Activated CD4-positive, alpha-beta T cell treated with anti-CD3 and anti-CD28 coated beads, Interleukin-2, amount 10 ng/mL, durations not matched to agents 7 days and 5 days (primary cell): ENCODE measurements around the gene C22orf42. TPM values are rescaled to one million over a fixed set of nuclear protein-coding genes. Genes with fewer than 3 reads are reported as not detected.
"Not testable (repeated sequence)": the region's sequence is repeated elsewhere in the genome, so short reads cannot be mapped to it uniquely, and the experiment has no call there.

Experiments used
- CTCF ChIA-PET: fragments of 350-600 bp; sonication (Branson Sonifier 250); formaldehyde crosslinking; loops from one replicate; lab custom pipeline; 2021; ENCODE audit warnings: antibody characterized with exemption; lab: Charles Lee
- POLR2A ChIA-PET: fragments of 350-600 bp; sonication (Branson Sonifier 250); formaldehyde crosslinking; loops from one replicate; lab custom pipeline; 2021; ENCODE audit warnings: antibody characterized with exemption; lab: Charles Lee
- DNase-seq: peaks from one replicate; pipeline ENCODE4 v3.0.0-alpha.2; 2020
- H3K27ac Mint-ChIP-seq: one replicate; pipeline ENCODE4 v1.8.0; 2021; ENCODE audit warnings: mild to moderate bottlenecking, moderate library complexity, mixed read lengths
- H3K27me3 Mint-ChIP-seq: one replicate; pipeline ENCODE4 v1.8.0; 2021; ENCODE audit warnings: mixed read lengths
- H3K36me3 Mint-ChIP-seq: one replicate; pipeline ENCODE4 v1.8.0; 2021; ENCODE audit warnings: low read depth, mixed read lengths
- H3K4me1 Mint-ChIP-seq: one replicate; pipeline ENCODE4 v1.8.0; 2021; ENCODE audit warnings: mixed read lengths
- H3K4me3 Mint-ChIP-seq: one replicate; pipeline ENCODE4 v1.8.0; 2021; ENCODE audit warnings: mild to moderate bottlenecking, moderate library complexity, mixed read lengths
- H3K9me3 Mint-ChIP-seq: one replicate; pipeline ENCODE4 v1.8.0; 2021; ENCODE audit warnings: mixed read lengths
- total RNA-seq, 2 experiments: library from RNA; stranded (reverse); gene quantifications; one replicate each; pipeline ENCODE4 v1.2.3, GENCODE V29; 2021

The C22orf42 gene
- total RNA-seq, 2 experiments from 2014 or later, result not detected

DNA sequence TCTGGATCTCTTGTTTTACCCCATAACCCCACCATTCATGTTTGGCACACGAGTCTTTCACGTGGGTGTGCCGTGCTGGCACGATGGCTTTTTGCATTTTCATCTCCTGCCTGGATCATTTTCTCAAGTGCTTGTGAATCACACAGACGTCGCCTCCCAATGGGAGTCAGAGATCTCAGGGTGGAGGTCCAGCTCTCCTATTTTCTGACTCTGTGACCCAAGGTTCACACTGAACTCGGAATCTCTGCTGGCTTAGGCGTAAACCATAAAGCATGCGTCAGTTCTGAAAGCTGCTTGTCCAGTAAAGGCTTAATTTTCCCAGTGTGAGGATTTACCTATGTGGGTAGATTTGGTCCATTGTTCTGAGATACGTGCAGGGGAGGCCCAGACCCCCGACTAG lies 16.0 kb upstream of the C22orf42 start:
- ChIA-PET POLR2A (no interaction called here), CTCF (no interaction called here)
- no peaks in the 10 kb centered on the region for H3K9me3 Mint-ChIP-seq
- no peaks in the 10 kb centered on the region for H3K4me1 Mint-ChIP-seq
- H3K36me3 Mint-ChIP-seq, result no peaks in the 10 kb centered on the region
- no peak for DNase-seq
- H3K4me3 Mint-ChIP-seq, result no peak overlapping the region
- H3K27me3 Mint-ChIP-seq, result peaks cover 26% of the 10 kb centered on the region
- H3K27ac Mint-ChIP-seq, result no peak overlapping the region

DNA sequence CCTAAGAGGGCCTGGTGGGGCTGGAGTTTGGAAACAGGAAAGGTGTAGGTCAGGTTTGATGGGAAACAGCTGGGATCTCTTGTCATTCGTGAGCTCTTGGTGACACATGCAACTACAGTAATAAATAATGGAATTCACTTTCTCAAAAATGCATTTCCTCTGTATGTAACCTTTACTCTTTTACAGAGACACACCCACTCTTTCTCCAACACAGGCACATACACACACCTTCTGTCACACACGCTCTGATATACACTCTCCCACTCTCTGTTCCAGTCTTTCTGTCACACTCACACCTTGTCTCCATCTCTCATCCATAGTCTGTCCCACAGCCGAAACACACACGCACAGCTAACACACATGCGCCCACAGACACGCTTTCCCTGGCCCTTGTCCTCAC lies 6.6 kb upstream of the C22orf42 start:
- Mint-ChIP-seq H3K4me3 (no peak overlapping the region), H3K27me3 (peaks cover 21% of the 10 kb centered on the region), H3K9me3 (no peaks in the 10 kb centered on the region), H3K36me3 (no peaks in the 10 kb centered on the region), H3K27ac (no peak overlapping the region), H3K4me1 (peaks cover 7% of the 10 kb centered on the region)
- CTCF ChIA-PET, result interaction anchor here (0.6 kb wide), 1 partner anchor 311 kb away, joined by 3 read pairs; no protein-coding TSS in a partner anchor
- DNase-seq, result no peak
- POLR2A ChIA-PET, result no interaction called here

DNA sequence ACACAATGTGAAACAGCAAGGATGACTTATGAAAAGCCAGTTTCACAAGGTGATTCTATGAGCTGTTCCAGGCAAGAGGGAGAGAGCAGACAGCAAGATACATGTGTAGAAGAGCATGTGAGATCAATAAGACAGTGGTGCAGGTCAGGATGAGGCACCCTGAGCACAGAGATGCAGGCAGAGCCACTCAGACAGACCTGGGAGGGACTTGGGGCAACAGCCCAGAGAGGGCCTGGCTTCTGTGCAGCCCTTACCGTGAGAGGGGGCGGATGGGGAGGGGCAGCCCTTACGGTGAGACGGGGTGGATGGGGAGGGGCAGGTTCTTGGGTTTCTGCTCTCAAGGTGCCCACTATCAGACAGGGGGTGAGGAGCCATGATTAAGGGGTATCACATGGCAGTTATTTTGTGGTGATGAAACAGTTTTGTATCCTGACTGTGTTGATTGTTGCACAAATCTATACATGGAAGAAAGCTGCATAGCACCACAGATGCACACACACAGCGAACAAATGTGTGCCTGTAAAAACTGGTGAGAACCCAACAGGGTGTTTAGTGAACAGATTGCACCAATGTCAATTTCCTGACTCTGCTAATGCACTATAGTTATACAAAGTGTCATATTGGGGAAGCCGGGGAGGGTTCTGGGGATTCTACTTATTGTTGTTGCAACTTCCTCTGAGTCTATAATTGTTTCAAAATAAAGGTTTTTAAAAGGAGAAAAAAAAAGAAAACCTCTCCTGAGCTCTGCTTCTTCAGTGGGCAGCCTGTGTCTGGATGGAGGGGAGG lies 5.2 kb upstream of the C22orf42 start:
- Mint-ChIP-seq H3K9me3 (no peaks in the 10 kb centered on the region), H3K27me3 (peaks cover 21% of the 10 kb centered on the region), H3K4me1 (peaks cover 7% of the 10 kb centered on the region), H3K36me3 (no peaks in the 10 kb centered on the region), H3K4me3 (no peak overlapping the region), H3K27ac (no peak overlapping the region)
- no peak for DNase-seq
- POLR2A ChIA-PET, result no interaction called here
- CTCF ChIA-PET, result no interaction called here

DNA sequence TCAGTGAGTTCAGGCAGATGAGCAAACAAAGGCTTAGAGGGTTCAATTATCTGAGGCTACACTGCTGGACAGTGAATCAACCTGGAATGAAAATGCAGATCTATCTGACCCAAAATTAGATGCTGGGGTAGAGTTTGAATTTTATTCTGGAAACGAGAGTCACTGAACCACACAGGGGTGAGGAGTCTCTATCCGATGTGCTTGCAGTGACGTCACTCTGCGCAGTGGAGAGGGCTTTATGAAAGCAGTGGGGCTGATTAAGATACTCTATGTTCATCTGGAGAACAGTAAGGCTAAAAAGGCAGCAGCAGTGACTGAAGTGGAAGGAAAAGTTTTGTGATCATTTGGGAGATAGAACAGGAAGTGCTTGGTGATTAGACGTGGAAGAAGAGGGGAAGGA lies 1.3 kb upstream of the C22orf42 start:
- not testable (repeated sequence) for H3K36me3 Mint-ChIP-seq, H3K4me3 Mint-ChIP-seq

DNA sequence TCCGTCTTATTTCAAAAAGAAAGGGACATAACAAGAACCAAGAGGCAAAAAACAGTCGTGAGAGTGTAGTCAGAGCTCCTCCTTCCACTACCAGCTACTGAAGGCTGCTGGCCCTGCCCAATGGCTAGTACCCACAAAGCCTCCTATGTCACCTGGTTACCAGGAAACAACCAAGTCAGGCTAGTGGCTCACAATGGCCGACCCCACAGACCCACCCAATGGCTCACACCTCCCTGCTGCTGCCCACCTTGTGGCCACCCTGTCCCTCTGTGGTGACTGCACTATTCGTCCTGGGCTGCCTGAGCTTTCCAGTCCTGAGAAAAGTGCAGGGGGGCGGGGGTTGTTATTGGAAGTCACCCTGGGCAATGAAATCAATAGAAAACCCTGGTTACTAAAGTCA lies 1.5 kb downstream of the C22orf42 start:
- H3K36me3 Mint-ChIP-seq, POLR2A ChIA-PET, DNase-seq, H3K9me3 Mint-ChIP-seq, H3K27ac Mint-ChIP-seq, H3K4me3 Mint-ChIP-seq: not testable (repeated sequence)
- CTCF ChIA-PET, result interaction anchor here (0.8 kb wide), 1 partner anchor 16 kb away, joined by 3 read pairs; no protein-coding TSS in a partner anchor
- H3K27me3 Mint-ChIP-seq, result peaks cover 18% of the 10 kb centered on the region
- H3K4me1 Mint-ChIP-seq, result peaks cover 16% of the 10 kb centered on the region

More for the DNA sequence above, 1.3 kb upstream of the C22orf42 start:
- CTCF ChIA-PET, H3K4me1 Mint-ChIP-seq, H3K9me3 Mint-ChIP-seq, POLR2A ChIA-PET, H3K27ac Mint-ChIP-seq, DNase-seq: not testable (repeated sequence)
- peaks cover 24% of the 10 kb centered on the region for H3K27me3 Mint-ChIP-seq

DNA sequence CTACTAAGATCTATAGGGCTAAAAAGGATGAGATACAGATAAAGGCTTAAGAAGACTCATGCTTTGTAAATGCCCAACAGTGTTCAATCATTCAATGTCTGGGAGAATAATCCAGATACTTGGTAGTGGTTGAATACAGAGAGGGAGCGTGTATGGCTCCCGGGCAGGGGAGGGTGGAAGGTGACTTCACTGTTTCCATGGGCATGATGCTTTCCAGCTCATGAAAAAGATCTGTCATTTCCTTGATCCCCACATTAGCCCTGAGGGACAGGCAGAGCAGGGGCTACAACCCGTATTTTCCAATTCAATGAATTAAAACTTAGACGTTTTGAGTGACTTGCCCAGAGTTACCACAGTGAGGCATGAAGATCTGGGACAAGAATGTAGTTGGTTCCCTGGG lies 4.4 kb downstream of the C22orf42 start:
- H3K36me3 Mint-ChIP-seq, POLR2A ChIA-PET, H3K27ac Mint-ChIP-seq, CTCF ChIA-PET, H3K9me3 Mint-ChIP-seq, H3K4me3 Mint-ChIP-seq, DNase-seq: not testable (repeated sequence)
- H3K27me3 Mint-ChIP-seq, result peaks cover 13% of the 10 kb centered on the region
- peaks cover 27% of the 10 kb centered on the region for H3K4me1 Mint-ChIP-seq

DNA sequence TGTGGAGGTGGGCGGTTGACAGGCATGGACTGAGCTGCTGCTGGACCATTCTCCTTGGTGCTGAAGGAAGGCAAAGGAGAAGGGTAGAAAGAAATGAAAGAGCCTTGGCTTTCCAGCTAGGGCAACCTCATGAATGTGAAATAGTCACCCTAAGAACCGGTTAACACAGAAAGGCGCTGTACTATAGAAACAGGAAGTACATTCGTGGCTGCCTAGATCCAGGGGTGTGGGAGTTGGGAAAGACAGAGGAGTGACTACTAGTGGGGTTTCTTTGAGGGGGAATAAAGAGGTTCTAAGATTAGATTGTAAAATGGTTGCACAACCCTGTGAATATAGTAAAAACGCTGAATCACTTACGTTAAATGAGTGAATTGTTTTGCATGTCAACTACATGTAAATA lies 7.5 kb downstream of the C22orf42 start:
- DNase-seq, POLR2A ChIA-PET, H3K36me3 Mint-ChIP-seq, H3K4me3 Mint-ChIP-seq, H3K27ac Mint-ChIP-seq, H3K9me3 Mint-ChIP-seq, CTCF ChIA-PET: not testable (repeated sequence)
- Mint-ChIP-seq H3K27me3 (peaks cover 13% of the 10 kb centered on the region), H3K4me1 (peaks cover 27% of the 10 kb centered on the region)

DNA sequence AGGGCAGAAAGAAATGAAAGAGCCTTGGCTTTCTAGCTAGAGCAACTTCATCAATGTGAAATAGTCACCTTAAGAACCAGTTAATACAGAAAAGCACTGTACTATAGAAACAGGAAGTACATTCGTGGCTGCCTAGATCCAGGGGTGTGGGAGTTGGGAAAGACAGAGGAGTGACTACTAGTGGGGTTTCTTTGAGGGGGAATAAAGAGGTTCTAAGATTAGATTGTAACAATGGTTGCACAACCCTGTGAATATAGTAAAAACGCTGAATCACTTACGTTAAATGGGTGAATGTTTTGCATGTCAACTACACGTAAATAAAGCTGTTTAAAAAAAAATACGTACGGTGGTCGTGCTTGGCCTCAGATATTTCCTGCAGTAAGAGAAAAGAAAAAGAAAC lies 8.5 kb downstream of the C22orf42 start:
- Mint-ChIP-seq H3K4me1 (peaks cover 27% of the 10 kb centered on the region), H3K27me3 (peaks cover 10% of the 10 kb centered on the region)
- H3K4me3 Mint-ChIP-seq, CTCF ChIA-PET, H3K27ac Mint-ChIP-seq, H3K9me3 Mint-ChIP-seq, H3K36me3 Mint-ChIP-seq, POLR2A ChIA-PET, DNase-seq: not testable (repeated sequence)

DNA sequence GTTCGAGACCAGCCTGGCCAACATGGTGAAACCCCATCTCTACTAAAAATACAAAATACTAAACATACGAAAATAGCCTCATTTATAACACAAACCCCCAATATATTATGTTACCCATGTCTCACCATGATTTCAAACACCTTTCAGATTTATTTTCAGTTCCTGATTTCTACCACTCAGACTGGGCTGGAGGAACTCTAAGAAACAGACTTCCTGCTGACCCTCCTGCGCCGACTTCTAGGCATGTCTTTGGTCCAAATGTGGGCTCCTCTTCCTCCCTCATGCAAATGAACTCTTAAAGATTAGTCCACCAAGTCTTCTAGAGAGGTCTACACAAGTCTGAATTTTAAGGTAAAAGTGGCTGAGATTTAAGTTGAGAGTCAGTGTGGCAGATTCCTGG lies 10.7 kb downstream of the C22orf42 start:
- H3K36me3 Mint-ChIP-seq, H3K27me3 Mint-ChIP-seq, CTCF ChIA-PET, H3K4me3 Mint-ChIP-seq, POLR2A ChIA-PET, H3K27ac Mint-ChIP-seq, DNase-seq, H3K9me3 Mint-ChIP-seq: not testable (repeated sequence)
- H3K4me1 Mint-ChIP-seq, result peaks cover 41% of the 10 kb centered on the region

DNA sequence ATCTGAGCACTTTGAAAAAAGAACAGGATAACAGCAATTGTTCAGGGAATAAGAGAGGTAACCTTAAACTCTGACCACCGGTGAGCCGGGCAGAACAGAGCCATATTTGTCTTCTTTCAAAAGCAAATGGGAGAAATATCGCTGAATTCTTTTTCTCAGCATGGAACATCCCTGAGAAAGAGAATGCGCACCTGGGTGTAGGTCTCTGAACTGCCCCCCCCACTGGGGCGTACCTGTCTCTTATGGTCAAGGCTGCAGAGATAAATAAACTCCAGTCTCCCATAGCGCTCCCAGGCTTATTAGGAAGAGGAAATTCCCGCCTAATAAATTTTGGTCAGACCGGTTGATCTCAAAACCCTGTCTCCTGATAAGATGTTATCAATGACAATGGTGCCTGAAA lies 12.0 kb downstream of the C22orf42 start:
- DNase-seq, H3K27ac Mint-ChIP-seq, H3K36me3 Mint-ChIP-seq, H3K27me3 Mint-ChIP-seq, CTCF ChIA-PET, H3K9me3 Mint-ChIP-seq, POLR2A ChIA-PET, H3K4me3 Mint-ChIP-seq: not testable (repeated sequence)
- peaks cover 43% of the 10 kb centered on the region for H3K4me1 Mint-ChIP-seq

DNA sequence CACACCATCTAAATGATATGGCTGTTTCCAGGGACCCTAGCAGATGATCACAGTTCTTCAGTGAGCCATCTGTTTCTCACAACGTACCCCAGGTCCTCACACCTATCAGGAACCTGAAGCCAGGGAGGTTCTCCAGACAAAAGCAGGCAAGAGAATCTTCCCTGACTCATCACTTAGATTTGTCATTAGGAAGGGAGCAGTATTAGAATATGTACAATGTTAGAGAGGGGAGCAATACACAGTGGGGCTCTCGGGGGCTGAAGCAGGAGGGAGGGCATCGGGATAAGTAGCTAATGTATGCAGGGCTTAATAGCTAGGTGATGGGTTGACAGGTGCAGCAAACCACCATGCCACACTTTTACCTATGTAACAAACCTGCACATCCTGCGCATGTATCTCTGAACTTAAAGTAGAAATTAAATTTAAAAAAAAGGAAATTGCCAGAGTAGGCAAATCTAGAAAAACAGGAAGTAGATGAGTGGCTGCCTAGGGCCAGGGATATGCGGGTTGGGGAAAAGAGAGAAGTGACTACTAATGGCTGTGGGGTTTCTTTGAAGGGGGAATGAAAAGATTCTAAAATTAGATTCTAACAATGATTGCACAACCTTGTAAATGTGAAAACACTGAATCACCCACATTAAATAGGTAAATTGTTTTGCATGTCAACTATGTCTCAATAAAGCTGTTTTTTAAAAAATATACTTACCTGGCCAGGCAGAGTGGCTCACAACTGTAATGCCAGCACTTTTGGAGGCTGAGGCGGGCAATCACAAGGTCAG lies 14.4 kb downstream of the C22orf42 start:
- ChIA-PET POLR2A (interaction anchor here (0.7 kb wide), 1 partner anchor 331 kb away, joined by 3 read pairs; no protein-coding TSS in a partner anchor), CTCF (no interaction called here)
- H3K27ac Mint-ChIP-seq, result peak overlapping the region; percentile 34
- peaks cover 3% of the 10 kb centered on the region for H3K27me3 Mint-ChIP-seq
- peaks cover 7% of the 10 kb centered on the region for H3K9me3 Mint-ChIP-seq
- peaks cover 6% of the 10 kb centered on the region for H3K36me3 Mint-ChIP-seq
- DNase-seq, result peak; percentile 27
- H3K4me3 Mint-ChIP-seq, result no peak overlapping the region
- H3K4me1 Mint-ChIP-seq, result peaks cover 46% of the 10 kb centered on the region

DNA sequence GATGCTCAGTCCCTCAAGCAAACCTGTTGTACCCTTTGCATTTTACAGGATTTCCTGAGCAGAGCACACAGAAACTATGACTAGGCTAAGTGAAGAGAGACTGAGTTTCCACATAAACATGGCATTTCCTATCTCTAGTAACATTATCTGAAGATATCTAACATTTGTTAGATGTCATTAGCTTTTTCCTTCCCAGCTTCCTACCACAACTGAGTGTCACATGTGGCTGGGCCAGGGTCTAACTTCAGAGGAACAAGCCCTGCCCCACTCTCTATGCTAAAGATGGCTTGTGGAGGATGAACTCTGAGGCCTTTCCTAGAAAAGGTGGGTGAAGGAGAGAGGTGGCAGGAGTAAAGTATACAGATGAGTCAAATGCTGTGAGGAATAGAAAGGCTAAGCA lies 16.5 kb downstream of the C22orf42 start:
- Mint-ChIP-seq H3K4me3 (no peak overlapping the region), H3K27ac (peak overlapping the region; percentile 73), H3K9me3 (peaks cover 6% of the 10 kb centered on the region), H3K36me3 (peaks cover 8% of the 10 kb centered on the region), H3K4me1 (peaks cover 61% of the 10 kb centered on the region), H3K27me3 (no peaks in the 10 kb centered on the region)
- DNase-seq, result peak; percentile 19
- CTCF ChIA-PET, result no interaction called here
- POLR2A ChIA-PET, result no interaction called here

DNA sequence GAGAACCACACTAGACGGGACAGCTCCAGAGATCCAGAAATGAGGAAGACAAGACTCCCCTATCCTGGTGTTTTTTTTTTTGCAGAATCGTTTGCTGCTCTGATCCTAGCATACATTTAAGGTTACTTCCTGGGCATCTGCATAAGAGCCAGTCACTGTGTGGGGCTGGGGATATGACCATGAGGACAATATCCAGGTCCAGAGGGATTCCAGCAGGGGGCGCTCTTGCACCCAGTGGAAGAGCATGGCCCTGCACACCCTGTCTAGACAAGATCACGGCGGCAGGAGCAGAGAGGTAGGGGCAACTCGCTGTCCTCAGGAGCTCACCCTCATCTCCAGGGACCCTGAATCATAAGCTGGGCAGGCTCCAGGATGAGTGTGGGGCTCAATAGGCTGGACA lies 18.4 kb downstream of the C22orf42 start:
- H3K9me3 Mint-ChIP-seq, H3K27me3 Mint-ChIP-seq, H3K36me3 Mint-ChIP-seq, H3K27ac Mint-ChIP-seq, DNase-seq, H3K4me3 Mint-ChIP-seq, POLR2A ChIA-PET: not testable (repeated sequence)
- CTCF ChIA-PET, result interaction anchor here (0.6 kb wide), 1 partner anchor 9 kb away, joined by 3 read pairs; no protein-coding TSS in a partner anchor
- H3K4me1 Mint-ChIP-seq, result peaks cover 77% of the 10 kb centered on the region
